SK-N-MC (cell line): ENCODE measurements around the gene NDUFC1.

Experiments
- EZH2 ChIP-seq: fragments of 200-600 bp; sonication (generic); IDR thresholded peaks from one replicate; pipeline ENCODE4 v1.6.1; 2017; ENCODE audit warnings: antibody characterized with exemption
- POLR2AphosphoS5 ChIP-seq: IDR thresholded peaks from 2 replicates; pipeline ENCODE4 v1.6.1; 2012; ENCODE audit warnings: mild to moderate bottlenecking, low read depth, low read length, borderline replicate concordance

GRCh38 chr4:139278912-139279759, 23.1 kb downstream of the NDUFC1 start:
- TF ChIP-seq EZH2 (no peak), POLR2AphosphoS5 (no peak)
